NCI-H1048 (cell line): ENCODE results near the gene PKDREJ.

Experiments
- DNase-seq: peaks from one replicate; lab custom pipeline; 2025; lab: John Stamatoyannopoulos, UW

The PKDREJ gene

GRCh38 chr22:46290121-46290842 lies 27.1 kb upstream of the PKDREJ start:
- no peak for DNase-seq

- no peak for DNase-seq
Observed at GRCh38 chr22:46289244-46289891, 26.2 kb upstream of the PKDREJ start.

GRCh38 chr22:46288846-46289243 lies 25.7 kb upstream of the PKDREJ start:
- no peak for DNase-seq

GRCh38 chr22:46287873-46288751 lies 25.0 kb upstream of the PKDREJ start:
- no peak for DNase-seq

- DNase-seq, result no peak
Observed at GRCh38 chr22:46286941-46287872, 24.1 kb upstream of the PKDREJ start.

- no peak for DNase-seq
Observed at GRCh38 chr22:46286006-46286405, 22.9 kb upstream of the PKDREJ start.

GRCh38 chr22:46281866-46282678 lies 18.9 kb upstream of the PKDREJ start:
- DNase-seq, result no peak

GRCh38 chr22:46280999-46281623 lies 18.0 kb upstream of the PKDREJ start:
- no peak for DNase-seq

GRCh38 chr22:46280063-46280817 lies 17.1 kb upstream of the PKDREJ start:
- DNase-seq, result no peak

GRCh38 chr22:46278656-46279645 lies 15.8 kb upstream of the PKDREJ start:
- no peak for DNase-seq

GRCh38 chr22:46276563-46276962 lies 13.4 kb upstream of the PKDREJ start:
- DNase-seq, result no peak

GRCh38 chr22:46275455-46276122 lies 12.4 kb upstream of the PKDREJ start:
- no peak for DNase-seq

- no peak for DNase-seq
Observed at GRCh38 chr22:46274381-46274780, 11.2 kb upstream of the PKDREJ start.

GRCh38 chr22:46273432-46274148 lies 10.4 kb upstream of the PKDREJ start:
- DNase-seq, result no peak

- no peak for DNase-seq
Observed at GRCh38 chr22:46272762-46273431, 9.8 kb upstream of the PKDREJ start.

GRCh38 chr22:46272196-46272595 lies 9.1 kb upstream of the PKDREJ start:
- no peak for DNase-seq

- no peak for DNase-seq
Observed at GRCh38 chr22:46269564-46269963, 6.4 kb upstream of the PKDREJ start.
